Neural crest cell (in vitro differentiated cells): ENCODE measurements around the gene SCFD1. TPM values are rescaled to one million over a fixed set of nuclear protein-coding genes. Genes with fewer than 3 reads are reported as not detected.
"Not testable (repeated sequence)": the region's sequence is repeated elsewhere in the genome, so short reads cannot be mapped to it uniquely, and the experiment has no call there.

Experiments
- DNase-seq: peaks from one replicate; pipeline ENCODE4 v3.0.0; 2021; ENCODE audit warnings: low read depth, mixed read lengths, low spot score
- H3K27ac Mint-ChIP-seq: one replicate; pipeline ENCODE4 v1.8.0; 2021; ENCODE audit warnings: mild to moderate bottlenecking, mixed read lengths; ENCODE audit not compliant: unreplicated experiment
- H3K27me3 Mint-ChIP-seq: 2 replicates; pipeline ENCODE4 v1.8.0; 2021; ENCODE audit warnings: low read depth, mild to moderate bottlenecking, mixed read lengths
- H3K36me3 Mint-ChIP-seq: 2 replicates; pipeline ENCODE4 v1.8.0; 2021; ENCODE audit warnings: low read depth, mild to moderate bottlenecking, mixed read lengths
- H3K4me1 Mint-ChIP-seq: 2 replicates; pipeline ENCODE4 v1.8.0; 2021; ENCODE audit warnings: mixed read lengths
- H3K4me3 Mint-ChIP-seq: one replicate; pipeline ENCODE4 v1.8.0; 2021; ENCODE audit warnings: mild to moderate bottlenecking, mixed read lengths
- H3K9me3 Mint-ChIP-seq: 2 replicates; pipeline ENCODE4 v1.8.0; 2021; ENCODE audit warnings: mixed read lengths
- CTCF ChIP-seq: fragments of 200-600 bp; sonication (generic); conservative IDR thresholded peaks from 2 replicates; pipeline ENCODE4 v1.5.0; 2021; ENCODE audit warnings: antibody characterized with exemption, mild to moderate bottlenecking
- total RNA-seq: library from RNA; stranded (reverse); gene quantifications from 2 replicates; pipeline ENCODE4 v1.2.1, GENCODE V29; 2021

The SCFD1 gene
- total RNA-seq, 1 donor from 2014 or later = 63.4 TPM

- Mint-ChIP-seq H3K9me3 (no peaks in the 10 kb centered on the region), H3K36me3 (peaks cover 13% of the 10 kb centered on the region), H3K27me3 (no peaks in the 10 kb centered on the region), H3K27ac (no peak overlapping the region), H3K4me3 (no peak overlapping the region), H3K4me1 (peaks cover 9% of the 10 kb centered on the region)
- DNase-seq = no peak
- TF ChIP-seq CTCF = no peak
Observed at GRCh38 chr14:30603402-30603801, 18.7 kb upstream of the SCFD1 start.

DNA sequence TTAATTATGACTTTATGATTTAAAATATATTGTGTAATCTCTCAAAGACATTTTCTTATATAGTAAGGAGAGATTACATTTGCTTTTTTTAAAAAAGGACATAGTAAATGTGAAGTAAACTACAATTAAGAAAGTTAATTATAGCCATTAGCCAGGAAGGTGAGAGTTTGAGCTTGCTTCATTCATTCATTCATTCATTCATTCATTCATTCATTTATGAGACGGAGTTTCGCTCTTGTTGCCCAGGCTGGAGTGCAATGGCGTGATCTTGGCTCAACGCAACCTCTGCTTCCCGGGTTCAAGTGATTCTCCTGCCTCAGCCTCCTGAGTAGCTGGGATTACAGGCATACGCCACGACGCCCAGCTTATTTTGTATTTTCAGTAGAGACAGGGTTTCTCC is 17.4 kb upstream of the SCFD1 start:
- peaks cover 12% of the 10 kb centered on the region for H3K36me3 Mint-ChIP-seq
- H3K27me3 Mint-ChIP-seq = not testable (repeated sequence)

GRCh38 chr14:30607156-30607780 is 14.9 kb upstream of the SCFD1 start:
- Mint-ChIP-seq H3K27me3 (no peaks in the 10 kb centered on the region), H3K36me3 (peaks cover 3% of the 10 kb centered on the region), H3K9me3 (no peaks in the 10 kb centered on the region), H3K4me1 (no peaks in the 10 kb centered on the region), H3K4me3 (no peak overlapping the region), H3K27ac (no peak overlapping the region)
- no peak for DNase-seq
- no peak for TF ChIP-seq CTCF

More for the DNA sequence above, 17.4 kb upstream of the SCFD1 start:
- not testable (repeated sequence) for H3K4me3 Mint-ChIP-seq, H3K27ac Mint-ChIP-seq, DNase-seq, H3K9me3 Mint-ChIP-seq, H3K4me1 Mint-ChIP-seq

DNA sequence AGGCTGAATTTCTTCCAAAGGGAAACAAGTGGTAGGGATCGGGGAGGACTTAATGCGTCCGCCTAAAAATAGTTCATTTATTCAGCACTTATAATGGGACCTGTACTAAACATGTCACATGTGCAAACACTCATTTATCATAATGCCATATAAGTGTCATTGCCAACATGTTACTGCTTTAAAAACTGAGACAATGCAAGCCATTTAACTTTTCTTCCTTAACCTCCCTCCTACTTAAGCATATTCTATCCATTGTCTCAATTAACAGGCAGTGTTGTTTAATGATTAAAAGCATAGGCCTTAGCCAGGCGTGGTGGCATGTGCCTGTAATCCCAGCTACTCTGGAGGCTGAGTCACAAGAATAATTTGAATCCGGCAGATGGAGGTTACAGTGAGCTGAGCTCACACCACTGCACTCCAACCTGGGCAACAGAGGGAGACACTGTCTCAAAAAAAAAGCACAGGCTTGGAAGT is 13.5 kb upstream of the SCFD1 start:
- H3K4me3 Mint-ChIP-seq = no peak overlapping the region
- H3K36me3 Mint-ChIP-seq = peaks cover 6% of the 10 kb centered on the region
- no peak for DNase-seq
- TF ChIP-seq CTCF = no peak
- no peaks in the 10 kb centered on the region for H3K9me3 Mint-ChIP-seq
- no peaks in the 10 kb centered on the region for H3K4me1 Mint-ChIP-seq
- H3K27ac Mint-ChIP-seq = no peak overlapping the region
- H3K27me3 Mint-ChIP-seq = no peaks in the 10 kb centered on the region

GRCh38 chr14:30610787-30611343 is 11.3 kb upstream of the SCFD1 start:
- peaks cover 6% of the 10 kb centered on the region for H3K36me3 Mint-ChIP-seq
- no peak overlapping the region for H3K27ac Mint-ChIP-seq
- H3K9me3 Mint-ChIP-seq = no peaks in the 10 kb centered on the region
- TF ChIP-seq CTCF = no peak
- H3K4me3 Mint-ChIP-seq = no peak overlapping the region
- no peak for DNase-seq
- no peaks in the 10 kb centered on the region for H3K4me1 Mint-ChIP-seq
- no peaks in the 10 kb centered on the region for H3K27me3 Mint-ChIP-seq

DNA sequence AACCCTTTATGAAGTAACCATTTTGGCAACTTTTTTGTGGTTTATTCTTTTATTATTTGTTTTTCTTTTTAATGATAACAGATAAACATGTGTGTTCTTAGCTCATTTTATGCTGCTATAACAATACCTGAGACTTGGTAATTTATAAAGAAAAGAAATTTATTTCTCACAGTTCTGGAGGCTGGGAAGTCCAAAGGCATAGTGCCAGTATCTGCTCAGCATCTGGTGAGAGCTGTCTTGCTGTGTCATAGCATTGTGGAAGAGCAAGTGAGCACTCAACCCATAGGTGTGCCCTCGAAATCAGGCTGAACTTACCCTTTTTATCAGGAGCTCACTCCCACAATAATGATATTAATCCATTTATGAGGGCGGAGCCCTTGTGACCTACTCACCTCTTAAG is 8.0 kb upstream of the SCFD1 start:
- no peak for DNase-seq
- H3K9me3 Mint-ChIP-seq = no peaks in the 10 kb centered on the region
- H3K27ac Mint-ChIP-seq = no peak overlapping the region
- H3K4me1 Mint-ChIP-seq = no peaks in the 10 kb centered on the region
- no peaks in the 10 kb centered on the region for H3K27me3 Mint-ChIP-seq
- H3K36me3 Mint-ChIP-seq = peaks cover 10% of the 10 kb centered on the region
- no peak overlapping the region for H3K4me3 Mint-ChIP-seq
- TF ChIP-seq CTCF = no peak
